HepG2 (cell line): ENCODE measurements around the gene NEK7. TPM values are rescaled to one million over a fixed set of nuclear protein-coding genes. Genes with fewer than 3 reads are reported as not detected.

Source experiments
- ATAC-seq: fragments of 200-7000 bp; cut with Tn5 transposase; 3 replicates; pipeline ENCODE4 v1.9.1; 2020; ENCODE audit warnings: mild to moderate bottlenecking, moderate library complexity
- BruUV-seq: library from RNA; stranded (reverse); fragments of 400-500 nt; replicated peaks from 2 replicates; lab custom pipeline; 2021; lab: Mats Ljungman, UMichigan
- CTCF ChIA-PET: fragments of 300-600 bp; formaldehyde crosslinking; extraction: SDS; loops from one replicate; lab custom pipeline; 2021; ENCODE audit warnings: low total read pairs, inconsistent platforms, low intra/inter-chr PET ratio; lab: Yijun Ruan, JAX
- POLR2A ChIA-PET: fragments of 350-600 bp; sonication (Branson Sonifier 250); formaldehyde crosslinking; loops from one replicate; lab custom pipeline; 2020; ENCODE audit warnings: antibody characterized with exemption, inconsistent platforms; lab: Yijun Ruan, JAX
- DNase-seq: peaks from one replicate; pipeline ENCODE4 v3.0.0-alpha.2; 2015; ENCODE audit warnings: low spot score
- FAIRE-seq: peaks from 3 replicates; lab custom pipeline; 2011; peaks lifted over from hg19 to GRCh38; lab: Jason Lieb, UNC
- H2AFZ ChIP-seq: one replicate; pipeline ENCODE4 v1.6.1; 2011; ENCODE audit warnings: low read length, inconsistent platforms
- H3K27ac ChIP-seq: fragments of 300-600 bp; 3 replicates; pipeline ENCODE4 v1.8.0; 2011; ENCODE audit warnings: mixed run types, mild to moderate bottlenecking, mixed read lengths, low read length, inconsistent platforms; ENCODE audit not compliant: insufficient read depth; ENCODE audit errors: extremely low read length
- H3K27me3 ChIP-seq, 2 experiments: fragments of 200-600 bp in 1 of 2; 2 replicates in 1 of 2; 3 replicates in 1 of 2; pipeline versions ENCODE4 v1.6.0 to v1.8.0; 2011; ENCODE audit warnings: low read length in 2 of 2, mild to moderate bottlenecking in 2 of 2, moderate library complexity in 2 of 2, inconsistent platforms in 1 of 2; ENCODE audit not compliant: insufficient read depth in 2 of 2, control insufficient read depth in 1 of 2
- H3K36me3 ChIP-seq, 2 experiments: fragments of 200-600 bp in 1 of 2; replicated peaks in 1 of 2; 2 replicates in 1 of 2; 3 replicates in 1 of 2; pipeline versions ENCODE4 v1.5.1 to v1.8.0; 2011; ENCODE audit warnings: low read length in 2 of 2, inconsistent platforms in 1 of 2; ENCODE audit not compliant: insufficient read depth in 2 of 2, control insufficient read depth in 1 of 2
- H3K4me1 ChIP-seq: 2 replicates; pipeline ENCODE4 v1.5.1; 2012; ENCODE audit warnings: low read length, inconsistent platforms; ENCODE audit not compliant: insufficient read depth
- H3K4me2 ChIP-seq: 2 replicates; pipeline ENCODE4 v1.6.0; 2011; ENCODE audit warnings: low read depth, low read length, inconsistent platforms
- H3K4me3 ChIP-seq, 3 experiments: fragments of 200-600 bp in 1 of 3; sonication (generic), shearing (Covaris generic) in 1 of 3; replicated peaks in 1 of 3; 2 replicates each; pipeline ENCODE4 v1.5.1; 2011 to 2016; ENCODE audit warnings: low read length in 3 of 3, inconsistent platforms in 2 of 3, low read depth in 2 of 3, mild to moderate bottlenecking in 2 of 3, control low read depth in 1 of 3, mixed read lengths in 1 of 3; ENCODE audit not compliant: insufficient read depth in 1 of 3
- H3K79me2 ChIP-seq: one replicate; pipeline ENCODE4 v1.6.1; 2011; ENCODE audit warnings: low read length, inconsistent platforms; ENCODE audit not compliant: insufficient read depth
- H3K9ac ChIP-seq: 2 replicates; pipeline ENCODE4 v1.6.0; 2011; ENCODE audit warnings: mild to moderate bottlenecking, low read depth, low read length, inconsistent platforms; ENCODE audit not compliant: insufficient read depth
- H3K9me3 ChIP-seq: 2 replicates; pipeline ENCODE4 v1.5.1; 2012; ENCODE audit warnings: mild to moderate bottlenecking, low read length
- H4K20me1 ChIP-seq: 2 replicates; pipeline ENCODE4 v1.6.0; 2011; ENCODE audit warnings: inconsistent platforms, mild to moderate bottlenecking, low read length, moderate library complexity; ENCODE audit not compliant: insufficient read depth
- CREB1 ChIP-seq, 2 experiments: fragments of 450-650 bp in 1 of 2; IDR thresholded peaks; 2 replicates each; pipeline ENCODE4 v1.6.1; 2016 to 2017; ENCODE audit warnings: control low read depth in 1 of 2, mild to moderate bottlenecking in 1 of 2, missing compliant biosample characterization in 1 of 2, missing genetic modification characterization in 1 of 2
- KDM5B ChIP-seq: sonication (generic); formaldehyde crosslinking; IDR thresholded peaks from 2 replicates; pipeline ENCODE4 v1.4.0; 2020; ENCODE audit warnings: missing genetic modification reagents, mild to moderate bottlenecking, borderline replicate concordance
- KLF6 ChIP-seq: IDR thresholded peaks from 2 replicates; pipeline ENCODE4 v1.8.0; 2016; ENCODE audit warnings: missing biosample characterization, missing genetic modification reagents
- MLLT10 ChIP-seq: sonication (generic); formaldehyde crosslinking; IDR thresholded peaks from 2 replicates; pipeline ENCODE4 v1.4.0; 2020; ENCODE audit warnings: missing genetic modification reagents
- PHF5A ChIP-seq: IDR thresholded peaks from one replicate; pipeline ENCODE4 v1.6.1; 2018; ENCODE audit warnings: low read depth, missing genetic modification reagents; ENCODE audit not compliant: unreplicated experiment
- POLR2AphosphoS2 ChIP-seq: IDR thresholded peaks from 2 replicates; pipeline ENCODE4 v1.6.1; 2011; ENCODE audit warnings: low read depth, low read length, improper control_type of control experiment
- PPARG ChIP-seq: conservative IDR thresholded peaks from 2 replicates; pipeline ENCODE4 v1.6.1; 2016; ENCODE audit warnings: missing biosample characterization, missing genetic modification reagents
- RFX5 ChIP-seq: IDR thresholded peaks from 2 replicates; pipeline ENCODE4 v1.6.1; 2011; ENCODE audit warnings: low read depth, low read length, improper control_type of control experiment
- ZKSCAN8 ChIP-seq: IDR thresholded peaks from 2 replicates; pipeline ENCODE4 v1.6.1; 2016; ENCODE audit warnings: borderline replicate concordance, missing genetic modification reagents, missing compliant biosample characterization
- ZNF563 ChIP-seq: sonication (generic); formaldehyde crosslinking; IDR thresholded peaks from 2 replicates; pipeline ENCODE4 v1.8.0; 2022; ENCODE audit warnings: mild to moderate bottlenecking, moderate library complexity, missing genetic modification reagents
- ZNF703 ChIP-seq: sonication (generic); formaldehyde crosslinking; IDR thresholded peaks from 2 replicates; pipeline ENCODE4 v1.5.1; 2020; ENCODE audit warnings: missing genetic modification reagents, mild to moderate bottlenecking, moderate library complexity, borderline replicate concordance
- WGBS: methylation state at CpG from one replicate; pipeline ENCODE4 v1.1.6; 2017; ENCODE audit warnings: low lambda C conversion rate; 5-methylcytosine and 5-hydroxymethylcytosine counted together
- in situ Hi-C: cut with HindIII; loops from 2 replicates; pipeline ENCODE4 v1.10.0; 2017; ENCODE audit warnings: low pct_unique_long_range_greater_than_20kb; ENCODE audit not compliant: extremely low pct_ligation_motif_present
- intact Hi-C: fragments of 100-400 bp; cut with micrococcal nuclease; formaldehyde crosslinking; loops from one replicate; pipeline ENCODE4 v1.10.0; 2022; ENCODE audit not compliant: unreplicated experiment
- polyA plus RNA-seq, 8 experiments: library from polyadenylated mRNA; depleted of rRNA in 3 of 8; stranded (reverse) in 7 of 8; unstranded in 1 of 8; fragments of >200 nt; fragmentation: Illumina TruSeq in 4 of 8; extraction: Trizol in 4 of 8; gene quantifications; 2 replicates each; pipeline versions ENCODE4 v1.2.1 to v1.2.3, GENCODE V29; 2011 to 2016; ENCODE audit warnings: low read depth in 4 of 8, missing spikeins in 1 of 8, mixed read lengths in 1 of 8; ENCODE audit not compliant: insufficient read depth in 1 of 8
- total RNA-seq, 5 experiments: library from RNA; depleted of rRNA; stranded (reverse); fragments of >200 nt; fragmentation: Illumina TruSeq; extraction: Trizol; gene quantifications; 2 replicates each; pipeline ENCODE4 v1.2.3, GENCODE V29; 2016; ENCODE audit warnings: low read depth in 1 of 5
- TF ChIP-seq, protein P1 (sequence below): sonication (generic); formaldehyde crosslinking; IDR thresholded peaks from 2 replicates; pipeline ENCODE4 v1.5.1; 2020; ENCODE audit warnings: mild to moderate bottlenecking, missing genetic modification reagents, borderline replicate concordance
- TF ChIP-seq, protein P2 (sequence below): sonication (generic); formaldehyde crosslinking; IDR thresholded peaks from 2 replicates; pipeline ENCODE4 v1.4.0; 2020; ENCODE audit warnings: mild to moderate bottlenecking, missing genetic modification reagents
- TF ChIP-seq, protein P3 (sequence below): sonication (generic); formaldehyde crosslinking; IDR thresholded peaks from 2 replicates; pipeline ENCODE4 v1.5.0; 2020; ENCODE audit warnings: missing genetic modification reagents
- TF ChIP-seq, protein P4 (sequence below): sonication (generic); formaldehyde crosslinking; IDR thresholded peaks from 2 replicates; pipeline ENCODE4 v1.4.0; 2020; ENCODE audit warnings: missing genetic modification reagents

NEK7 gene
- total and polyA plus RNA-seq, 2 of the 13 experiments (the other 11 are each of a cell fraction or from before 2014, with no cell fraction given), result 18.1 to 19.2 TPM

DNA sequence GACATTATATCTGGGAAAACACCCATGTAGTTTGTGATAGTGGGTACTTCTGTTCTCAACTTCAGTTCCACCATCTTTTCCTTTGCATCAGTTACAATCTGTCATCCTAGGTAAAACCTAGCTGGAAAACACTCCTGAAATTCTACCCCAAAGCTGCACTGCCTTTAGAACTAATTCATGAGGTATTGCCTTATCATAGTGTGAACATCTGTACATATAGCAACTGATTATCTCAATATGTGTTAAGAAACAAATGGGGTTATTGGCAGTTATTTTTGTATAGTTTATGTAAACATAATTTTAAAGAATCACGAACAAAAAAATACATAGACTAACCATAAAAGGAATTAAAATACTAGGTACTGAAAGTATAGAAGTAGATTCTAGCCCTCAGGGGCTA is 6.4 kb upstream of the NEK7 start:
- no peaks in the 10 kb centered on the region for H3K79me2 ChIP-seq
- CTCF ChIA-PET, result no interaction called here
- in situ Hi-C loops, result no loop called here
- TF ChIP-seq RFX5 (no peak), PHF5A (no peak), CREB1 (IDR thresholded peaks at IDR 0.05) (no peak), CREB1 (CRISPR knock-in tag; IDR thresholded peaks at IDR 0.05) (no peak), POLR2AphosphoS2 (no peak), ZNF563 (CRISPR knock-in tag) (no peak), PPARG (CRISPR knock-in tag) (no peak), ZKSCAN8 (CRISPR knock-in tag) (no peak), MLLT10 (CRISPR knock-in tag) (no peak), KLF6 (no peak), KDM5B (CRISPR knock-in tag) (no peak), ZNF703 (CRISPR knock-in tag) (no peak)
- TF ChIP-seq, protein P1, sequence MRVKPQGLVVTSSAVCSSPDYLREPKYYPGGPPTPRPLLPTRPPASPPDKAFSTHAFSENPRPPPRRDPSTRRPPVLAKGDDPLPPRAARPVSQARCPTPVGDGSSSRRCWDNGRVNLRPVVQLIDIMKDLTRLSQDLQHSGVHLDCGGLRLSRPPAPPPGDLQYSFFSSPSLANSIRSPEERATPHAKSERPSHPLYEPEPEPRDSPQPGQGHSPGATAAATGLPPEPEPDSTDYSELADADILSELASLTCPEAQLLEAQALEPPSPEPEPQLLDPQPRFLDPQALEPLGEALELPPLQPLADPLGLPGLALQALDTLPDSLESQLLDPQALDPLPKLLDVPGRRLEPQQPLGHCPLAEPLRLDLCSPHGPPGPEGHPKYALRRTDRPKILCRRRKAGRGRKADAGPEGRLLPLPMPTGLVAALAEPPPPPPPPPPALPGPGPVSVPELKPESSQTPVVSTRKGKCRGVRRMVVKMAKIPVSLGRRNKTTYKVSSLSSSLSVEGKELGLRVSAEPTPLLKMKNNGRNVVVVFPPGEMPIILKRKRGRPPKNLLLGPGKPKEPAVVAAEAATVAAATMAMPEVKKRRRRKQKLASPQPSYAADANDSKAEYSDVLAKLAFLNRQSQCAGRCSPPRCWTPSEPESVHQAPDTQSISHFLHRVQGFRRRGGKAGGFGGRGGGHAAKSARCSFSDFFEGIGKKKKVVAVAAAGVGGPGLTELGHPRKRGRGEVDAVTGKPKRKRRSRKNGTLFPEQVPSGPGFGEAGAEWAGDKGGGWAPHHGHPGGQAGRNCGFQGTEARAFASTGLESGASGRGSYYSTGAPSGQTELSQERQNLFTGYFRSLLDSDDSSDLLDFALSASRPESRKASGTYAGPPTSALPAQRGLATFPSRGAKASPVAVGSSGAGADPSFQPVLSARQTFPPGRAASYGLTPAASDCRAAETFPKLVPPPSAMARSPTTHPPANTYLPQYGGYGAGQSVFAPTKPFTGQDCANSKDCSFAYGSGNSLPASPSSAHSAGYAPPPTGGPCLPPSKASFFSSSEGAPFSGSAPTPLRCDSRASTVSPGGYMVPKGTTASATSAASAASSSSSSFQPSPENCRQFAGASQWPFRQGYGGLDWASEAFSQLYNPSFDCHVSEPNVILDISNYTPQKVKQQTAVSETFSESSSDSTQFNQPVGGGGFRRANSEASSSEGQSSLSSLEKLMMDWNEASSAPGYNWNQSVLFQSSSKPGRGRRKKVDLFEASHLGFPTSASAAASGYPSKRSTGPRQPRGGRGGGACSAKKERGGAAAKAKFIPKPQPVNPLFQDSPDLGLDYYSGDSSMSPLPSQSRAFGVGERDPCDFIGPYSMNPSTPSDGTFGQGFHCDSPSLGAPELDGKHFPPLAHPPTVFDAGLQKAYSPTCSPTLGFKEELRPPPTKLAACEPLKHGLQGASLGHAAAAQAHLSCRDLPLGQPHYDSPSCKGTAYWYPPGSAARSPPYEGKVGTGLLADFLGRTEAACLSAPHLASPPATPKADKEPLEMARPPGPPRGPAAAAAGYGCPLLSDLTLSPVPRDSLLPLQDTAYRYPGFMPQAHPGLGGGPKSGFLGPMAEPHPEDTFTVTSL, result no peak
- TF ChIP-seq, protein P2, sequence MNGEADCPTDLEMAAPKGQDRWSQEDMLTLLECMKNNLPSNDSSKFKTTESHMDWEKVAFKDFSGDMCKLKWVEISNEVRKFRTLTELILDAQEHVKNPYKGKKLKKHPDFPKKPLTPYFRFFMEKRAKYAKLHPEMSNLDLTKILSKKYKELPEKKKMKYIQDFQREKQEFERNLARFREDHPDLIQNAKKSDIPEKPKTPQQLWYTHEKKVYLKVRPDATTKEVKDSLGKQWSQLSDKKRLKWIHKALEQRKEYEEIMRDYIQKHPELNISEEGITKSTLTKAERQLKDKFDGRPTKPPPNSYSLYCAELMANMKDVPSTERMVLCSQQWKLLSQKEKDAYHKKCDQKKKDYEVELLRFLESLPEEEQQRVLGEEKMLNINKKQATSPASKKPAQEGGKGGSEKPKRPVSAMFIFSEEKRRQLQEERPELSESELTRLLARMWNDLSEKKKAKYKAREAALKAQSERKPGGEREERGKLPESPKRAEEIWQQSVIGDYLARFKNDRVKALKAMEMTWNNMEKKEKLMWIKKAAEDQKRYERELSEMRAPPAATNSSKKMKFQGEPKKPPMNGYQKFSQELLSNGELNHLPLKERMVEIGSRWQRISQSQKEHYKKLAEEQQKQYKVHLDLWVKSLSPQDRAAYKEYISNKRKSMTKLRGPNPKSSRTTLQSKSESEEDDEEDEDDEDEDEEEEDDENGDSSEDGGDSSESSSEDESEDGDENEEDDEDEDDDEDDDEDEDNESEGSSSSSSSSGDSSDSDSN (CRISPR knock-in tag), result no peak
- TF ChIP-seq, protein P3, sequence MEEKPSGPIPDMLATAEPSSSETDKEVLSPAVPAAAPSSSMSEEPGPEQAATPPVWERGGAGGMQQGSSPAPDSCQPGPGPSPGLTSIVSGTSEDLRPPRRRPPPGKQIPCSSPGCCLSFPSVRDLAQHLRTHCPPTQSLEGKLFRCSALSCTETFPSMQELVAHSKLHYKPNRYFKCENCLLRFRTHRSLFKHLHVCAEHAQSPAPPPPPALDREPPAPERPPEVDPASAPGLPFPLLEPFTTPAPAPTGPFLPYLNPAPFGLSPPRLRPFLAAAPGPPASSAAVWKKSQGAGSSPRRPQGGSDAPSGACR, result no peak
- TF ChIP-seq, protein P4, sequence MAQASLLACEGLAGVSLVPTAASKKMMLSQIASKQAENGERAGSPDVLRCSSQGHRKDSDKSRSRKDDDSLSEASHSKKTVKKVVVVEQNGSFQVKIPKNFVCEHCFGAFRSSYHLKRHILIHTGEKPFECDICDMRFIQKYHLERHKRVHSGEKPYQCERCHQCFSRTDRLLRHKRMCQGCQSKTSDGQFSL (CRISPR knock-in tag), result no peak

More for the DNA sequence above, 6.4 kb upstream of the NEK7 start:
- no peak overlapping the region for H2AFZ ChIP-seq
- intact Hi-C loops, result loop anchor here (10.0 kb wide), 4 partner anchors 134 to 976 kb away; no protein-coding TSS in a partner anchor
- H3K4me1 ChIP-seq, result 0 out of 2 replicates have a peak, but pooled peaks cover 2% of the 10 kb centered on the region
- no TSS peak for BruUV-seq
- 0% methylated on average over 1 of the region's 1 CpG for WGBS
- no peak overlapping the region for H3K4me2 ChIP-seq
- no peaks in the 10 kb centered on the region for H3K9me3 ChIP-seq
- H3K4me3 ChIP-seq, result no peak overlapping the region
- ATAC-seq (no peak), FAIRE-seq (no peak), DNase-seq (no peak)
- H3K36me3 ChIP-seq, result no peaks in the 10 kb centered on the region
- H3K9ac ChIP-seq, result no peak overlapping the region
- POLR2A ChIA-PET, result no interaction called here
- H3K27ac ChIP-seq, result no peak overlapping the region
- H4K20me1 ChIP-seq, result no peaks in the 10 kb centered on the region
- no peaks in the 10 kb centered on the region for H3K27me3 ChIP-seq
